Measurements from ENCODE around the gene HMGXB3.
A peak's percentile ranks its signal among the peaks of the same experiment; 100 is the strongest.
"Not testable (repeated sequence)": the region's sequence is repeated elsewhere in the genome, so short reads cannot be mapped to it uniquely, and the experiment has no call there.

HMGXB3 gene

DNA sequence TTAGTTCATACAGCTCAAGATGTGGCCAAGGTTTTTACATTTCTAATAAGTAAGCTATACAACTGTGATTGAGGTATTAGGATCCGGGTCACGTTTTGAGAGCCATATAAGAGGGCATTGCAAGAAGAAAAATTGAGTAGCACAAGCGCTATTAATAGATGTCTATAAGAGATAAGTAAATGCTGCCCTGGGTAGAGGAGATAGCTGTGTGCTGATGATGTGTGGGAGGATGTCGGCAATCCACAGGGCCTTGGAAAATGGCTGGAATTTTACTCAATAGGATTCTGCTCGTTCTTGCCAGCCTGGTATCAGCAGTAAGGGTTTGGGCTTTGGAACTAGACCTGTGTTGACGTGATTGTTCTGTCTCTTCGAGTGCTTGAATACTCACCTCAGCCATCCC lies 44.2 kb downstream of the HMGXB3 start:
- TF ChIP-seq SNAI2 (CRISPR knock-in tag; IDR thresholded peaks at IDR 0.05) (no peak), RARB (CRISPR knock-in tag; IDR thresholded peaks at IDR 0.05) (no peak), CREB5 (CRISPR knock-in tag; IDR thresholded peaks at IDR 0.05; ENCODE audit: low read depth) (no peak)
- peak; percentile 68 for ATAC-seq

GRCh38 chr5:150045549-150045948 lies 45.0 kb downstream of the HMGXB3 start:
- ATAC-seq: no peak
- TF ChIP-seq ZNF70 (CRISPR knock-in tag; IDR thresholded peaks at IDR 0.05) (no peak), PPARA (CRISPR knock-in tag; IDR thresholded peaks at IDR 0.05; ENCODE audit: borderline replicate concordance) (no peak)

GRCh38 chr5:150046031-150046430 lies 45.5 kb downstream of the HMGXB3 start:
- no peak for ATAC-seq
- TF ChIP-seq ZNF565 (CRISPR knock-in tag; conservative IDR thresholded peaks at IDR 0.05; ENCODE audit: low read depth) (no peak), ZFP30 (CRISPR knock-in tag; IDR thresholded peaks at IDR 0.05) (no peak), PATZ1 (CRISPR knock-in tag; IDR thresholded peaks at IDR 0.05; ENCODE audit: borderline replicate concordance) (no peak), TOX (CRISPR knock-in tag; IDR thresholded peaks at IDR 0.05; ENCODE audit: borderline replicate concordance) (no peak), CREB5 (CRISPR knock-in tag; IDR thresholded peaks at IDR 0.05; ENCODE audit: low read depth) (no peak), ESRRG (CRISPR knock-in tag; IDR thresholded peaks at IDR 0.05) (no peak), ARNTL (CRISPR knock-in tag; IDR thresholded peaks at IDR 0.05; ENCODE audit: borderline replicate concordance, low read depth) (no peak), ZFP3 (CRISPR knock-in tag; IDR thresholded peaks at IDR 0.05) (no peak), ISL1 (CRISPR knock-in tag; IDR thresholded peaks at IDR 0.05) (no peak), GLIS3 (CRISPR knock-in tag; IDR thresholded peaks at IDR 0.05) (no peak)
- TF ChIP-seq, protein P1, sequence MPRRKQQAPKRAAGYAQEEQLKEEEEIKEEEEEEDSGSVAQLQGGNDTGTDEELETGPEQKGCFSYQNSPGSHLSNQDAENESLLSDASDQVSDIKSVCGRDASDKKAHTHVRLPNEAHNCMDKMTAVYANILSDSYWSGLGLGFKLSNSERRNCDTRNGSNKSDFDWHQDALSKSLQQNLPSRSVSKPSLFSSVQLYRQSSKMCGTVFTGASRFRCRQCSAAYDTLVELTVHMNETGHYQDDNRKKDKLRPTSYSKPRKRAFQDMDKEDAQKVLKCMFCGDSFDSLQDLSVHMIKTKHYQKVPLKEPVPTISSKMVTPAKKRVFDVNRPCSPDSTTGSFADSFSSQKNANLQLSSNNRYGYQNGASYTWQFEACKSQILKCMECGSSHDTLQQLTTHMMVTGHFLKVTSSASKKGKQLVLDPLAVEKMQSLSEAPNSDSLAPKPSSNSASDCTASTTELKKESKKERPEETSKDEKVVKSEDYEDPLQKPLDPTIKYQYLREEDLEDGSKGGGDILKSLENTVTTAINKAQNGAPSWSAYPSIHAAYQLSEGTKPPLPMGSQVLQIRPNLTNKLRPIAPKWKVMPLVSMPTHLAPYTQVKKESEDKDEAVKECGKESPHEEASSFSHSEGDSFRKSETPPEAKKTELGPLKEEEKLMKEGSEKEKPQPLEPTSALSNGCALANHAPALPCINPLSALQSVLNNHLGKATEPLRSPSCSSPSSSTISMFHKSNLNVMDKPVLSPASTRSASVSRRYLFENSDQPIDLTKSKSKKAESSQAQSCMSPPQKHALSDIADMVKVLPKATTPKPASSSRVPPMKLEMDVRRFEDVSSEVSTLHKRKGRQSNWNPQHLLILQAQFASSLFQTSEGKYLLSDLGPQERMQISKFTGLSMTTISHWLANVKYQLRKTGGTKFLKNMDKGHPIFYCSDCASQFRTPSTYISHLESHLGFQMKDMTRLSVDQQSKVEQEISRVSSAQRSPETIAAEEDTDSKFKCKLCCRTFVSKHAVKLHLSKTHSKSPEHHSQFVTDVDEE (CRISPR knock-in tag; IDR thresholded peaks at IDR 0.05): no peak

DNA sequence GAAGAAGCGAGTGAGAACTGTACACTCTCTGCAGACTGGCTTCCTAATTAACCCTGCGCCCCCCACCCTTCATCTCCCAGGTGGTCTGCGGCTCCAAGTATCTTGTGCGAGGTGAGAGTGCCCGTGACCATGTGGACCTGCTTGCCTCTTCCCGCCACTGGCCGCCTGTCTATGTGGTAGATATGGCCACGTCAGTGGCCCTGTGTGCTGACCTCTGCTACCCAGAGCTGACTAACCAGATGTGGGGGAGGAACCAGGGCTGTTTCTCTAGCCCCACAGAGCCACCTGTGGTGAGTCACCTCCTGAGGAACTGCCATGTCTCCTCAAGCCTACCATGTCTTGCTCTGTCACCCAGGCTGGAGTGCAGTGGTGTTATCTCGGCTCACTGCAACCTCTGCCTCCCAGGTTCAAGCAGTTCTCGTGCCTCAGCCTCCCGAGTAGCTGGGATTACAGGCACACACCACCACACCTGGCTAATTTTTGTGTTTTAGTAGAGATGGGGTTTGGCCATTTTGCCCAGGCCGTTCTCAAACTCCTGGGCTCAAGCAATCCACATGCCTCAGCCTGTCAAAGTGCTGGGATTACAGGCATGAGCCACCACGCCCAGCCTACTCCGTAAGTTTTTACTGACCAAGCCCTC lies 49.8 kb downstream of the HMGXB3 start:
- ATAC-seq: not testable (repeated sequence)

DNA sequence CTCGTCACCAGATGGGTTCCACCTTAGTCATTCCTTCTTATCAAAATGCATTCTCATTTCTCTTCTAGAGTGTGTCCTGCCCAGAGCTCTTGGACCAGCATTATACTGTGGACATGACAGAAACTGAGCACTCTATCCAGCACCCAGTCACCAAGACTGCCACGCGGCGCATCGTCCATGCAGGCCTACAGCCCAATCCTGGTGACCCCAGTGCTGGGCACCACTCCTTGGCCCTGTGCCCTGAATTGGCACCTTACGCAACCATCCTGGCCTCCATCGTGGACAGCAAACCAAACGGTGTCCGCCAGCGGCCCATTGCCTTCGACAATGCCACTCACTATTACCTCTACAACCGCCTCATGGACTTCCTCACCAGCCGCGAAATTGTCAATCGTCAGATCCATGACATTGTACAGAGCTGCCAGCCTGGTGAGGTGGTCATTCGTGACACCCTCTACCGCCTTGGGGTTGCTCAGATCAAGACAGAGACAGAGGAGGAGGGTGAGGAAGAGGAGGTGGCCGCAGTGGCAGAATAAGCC lies 51.2 kb downstream of the HMGXB3 start:
- no peak for ATAC-seq
- TF ChIP-seq ZNF565 (CRISPR knock-in tag; conservative IDR thresholded peaks at IDR 0.05; ENCODE audit: low read depth) (no peak), ISL1 (CRISPR knock-in tag; IDR thresholded peaks at IDR 0.05) (no peak), TCF4 (CRISPR knock-in tag; IDR thresholded peaks at IDR 0.05; ENCODE audit: borderline replicate concordance) (no peak), POU6F1 (CRISPR knock-in tag; IDR thresholded peaks at IDR 0.05; ENCODE audit: borderline replicate concordance, low read depth) (no peak), PATZ1 (CRISPR knock-in tag; IDR thresholded peaks at IDR 0.05; ENCODE audit: borderline replicate concordance) (no peak)
